IMR-90 (cell line): ENCODE measurements around the gene WDR90.

Experiments
- BHLHE40 ChIP-seq: fragments of 150-350 bp; IDR thresholded peaks from 2 replicates; pipeline ENCODE4 v1.6.1; 2016; ENCODE audit warnings: mild to moderate bottlenecking, low read depth, low read length
- CEBPB ChIP-seq: IDR thresholded peaks from 2 replicates; pipeline ENCODE4 v1.6.1; 2012; ENCODE audit warnings: low read depth, low read length, improper control_type of control experiment
- CHD1 ChIP-seq: IDR thresholded peaks from 2 replicates; pipeline ENCODE4 v1.6.1; 2012; ENCODE audit warnings: low read depth, low read length, improper control_type of control experiment
- CTCF ChIP-seq: conservative IDR thresholded peaks from 2 replicates; pipeline ENCODE4 v1.5.1; 2012; ENCODE audit warnings: mild to moderate bottlenecking, low read depth, low read length, improper control_type of control experiment
- FOS ChIP-seq: fragments of 150-350 bp; IDR thresholded peaks from 2 replicates; pipeline ENCODE4 v1.6.1; 2016; ENCODE audit warnings: low read depth, low read length
- MAFK ChIP-seq: IDR thresholded peaks from 2 replicates; pipeline ENCODE4 v1.6.1; 2012; ENCODE audit warnings: low read depth, low read length, improper control_type of control experiment
- MAZ ChIP-seq: IDR thresholded peaks from 2 replicates; pipeline ENCODE4 v1.6.1; 2012; ENCODE audit warnings: low read depth, mild to moderate bottlenecking, low read length, improper control_type of control experiment, moderate library complexity, borderline replicate concordance
- MXI1 ChIP-seq: IDR thresholded peaks from 2 replicates; pipeline ENCODE4 v1.6.1; 2012; ENCODE audit warnings: low read depth, mild to moderate bottlenecking, low read length, moderate library complexity, borderline replicate concordance
- POLR2A ChIP-seq: IDR thresholded peaks from 2 replicates; pipeline ENCODE4 v1.6.1; 2012; ENCODE audit warnings: mild to moderate bottlenecking, low read depth, low read length
- RAD21 ChIP-seq: IDR thresholded peaks from 2 replicates; pipeline ENCODE4 v1.6.1; 2012; ENCODE audit warnings: low read length, improper control_type of control experiment
- RCOR1 ChIP-seq: IDR thresholded peaks from 2 replicates; pipeline ENCODE4 v1.6.1; 2012; ENCODE audit warnings: mild to moderate bottlenecking, low read length, improper control_type of control experiment; ENCODE audit not compliant: insufficient replicate concordance
- RFX5 ChIP-seq: IDR thresholded peaks from 2 replicates; pipeline ENCODE4 v1.8.0; 2012; ENCODE audit warnings: low read depth, mild to moderate bottlenecking, low read length, moderate library complexity
- SMC3 ChIP-seq: fragments of 150-350 bp; IDR thresholded peaks from 2 replicates; pipeline ENCODE4 v1.6.1; 2016; ENCODE audit warnings: low read depth, mild to moderate bottlenecking, antibody characterized with exemption, low read length, moderate library complexity
- USF2 ChIP-seq: fragments of 150-350 bp; IDR thresholded peaks from 2 replicates; pipeline ENCODE4 v1.6.1; 2017; ENCODE audit warnings: mild to moderate bottlenecking, antibody characterized with exemption, low read length, low read depth

GRCh38 chr16:642189-643049 is 6.7 kb upstream of the WDR90 start:
- TF ChIP-seq CTCF (no peak), BHLHE40 (no peak), POLR2A (no peak), RAD21 (no peak), USF2 (peak; percentile 62), CEBPB (no peak), CHD1 (no peak), MAFK (no peak), FOS (no peak), MAZ (no peak), RCOR1 (no peak), SMC3 (no peak), RFX5 (no peak), MXI1 (peak; percentile 66; the same call in 1 of the 2 replicates)
